Liver (tissue), 3 donors: ENCODE data around the gene DSCAM.

Experiments
- ATF3 ChIP-seq: IDR thresholded peaks from 2 replicates; pipeline ENCODE4 v1.6.1; 2016; ENCODE audit warnings: antibody characterized with exemption
- CTCF ChIP-seq: fragments of 150-350 bp; IDR thresholded peaks from 2 replicates; pipeline ENCODE4 v1.5.1; 2017; ENCODE audit warnings: improper control_type of control experiment, low read depth, low read length; ENCODE audit not compliant: missing input control
- FOXA1 ChIP-seq: IDR thresholded peaks from 2 replicates; pipeline ENCODE4 v1.6.1; 2016; ENCODE audit warnings: antibody characterized with exemption
- GABPA ChIP-seq, 2 donors: IDR thresholded peaks in 1 of 2; conservative IDR thresholded peaks in 1 of 2; 2 replicates each; pipeline ENCODE4 v1.6.1; 2016; ENCODE audit warnings: antibody characterized with exemption in 2 of 2, mild to moderate bottlenecking in 1 of 2, moderate library complexity in 1 of 2
- HNF4A ChIP-seq, 2 donors: conservative IDR thresholded peaks; 2 replicates each; pipeline ENCODE4 v1.6.1; 2016; ENCODE audit warnings: antibody characterized with exemption in 2 of 2, mild to moderate bottlenecking in 2 of 2
- JUND ChIP-seq, 2 donors: IDR thresholded peaks; 2 replicates each; pipeline ENCODE4 v1.6.1; 2016; ENCODE audit warnings: antibody characterized with exemption in 2 of 2
- MAX ChIP-seq: IDR thresholded peaks from 2 replicates; pipeline ENCODE4 v1.6.1; 2016; ENCODE audit warnings: antibody characterized with exemption
- RAD21 ChIP-seq, 2 donors: IDR thresholded peaks; 2 replicates each; pipeline ENCODE4 v1.6.1; 2016; ENCODE audit warnings: antibody characterized with exemption in 2 of 2, mild to moderate bottlenecking in 2 of 2
- REST ChIP-seq: IDR thresholded peaks from 2 replicates; pipeline ENCODE4 v1.6.1; 2016; ENCODE audit warnings: antibody characterized with exemption, mild to moderate bottlenecking
- RXRA ChIP-seq, 2 donors: IDR thresholded peaks; 2 replicates each; pipeline ENCODE4 v1.6.1; 2017 to 2018; ENCODE audit warnings: antibody characterized with exemption in 2 of 2, mild to moderate bottlenecking in 1 of 2
- SP1 ChIP-seq: IDR thresholded peaks from 2 replicates; pipeline ENCODE4 v1.6.1; 2018; ENCODE audit warnings: antibody characterized with exemption, mild to moderate bottlenecking
- TAF1 ChIP-seq: conservative IDR thresholded peaks from 2 replicates; pipeline ENCODE4 v1.6.1; 2016; ENCODE audit warnings: antibody characterized with exemption, mild to moderate bottlenecking
- YY1 ChIP-seq: IDR thresholded peaks from 2 replicates; pipeline ENCODE4 v1.6.1; 2016; ENCODE audit warnings: antibody characterized with exemption, mild to moderate bottlenecking
- ZBTB33 ChIP-seq: IDR thresholded peaks from 2 replicates; pipeline ENCODE4 v1.6.1; 2016; ENCODE audit warnings: antibody characterized with exemption
- donor health status: healthy.
- donor health status: healthy.

- TF ChIP-seq CTCF (no peak), YY1 (no peak), ATF3 (no peak), REST (no peak), GABPA (IDR thresholded peaks at IDR 0.05 in 1 of 2, conservative IDR thresholded peaks at IDR 0.05 in 1 of 2) (no peak), RAD21 (IDR thresholded peaks at IDR 0.05) (no peak), TAF1 (no peak), JUND (IDR thresholded peaks at IDR 0.05) (no peak), SP1 (no peak), ZBTB33 (no peak), HNF4A (conservative IDR thresholded peaks at IDR 0.05) (no peak), MAX (no peak), FOXA1 (no peak), RXRA (IDR thresholded peaks at IDR 0.05) (no peak)
Measured at GRCh38 chr21:40102682-40103081, 744.3 kb downstream of the DSCAM start.
